Measurements from ENCODE around the gene KLK11. TPM values are rescaled to one million over a fixed set of nuclear protein-coding genes. Genes with fewer than 3 reads are reported as not detected.

The KLK11 gene
- total RNA-seq, 1 donor: not detected

DNA sequence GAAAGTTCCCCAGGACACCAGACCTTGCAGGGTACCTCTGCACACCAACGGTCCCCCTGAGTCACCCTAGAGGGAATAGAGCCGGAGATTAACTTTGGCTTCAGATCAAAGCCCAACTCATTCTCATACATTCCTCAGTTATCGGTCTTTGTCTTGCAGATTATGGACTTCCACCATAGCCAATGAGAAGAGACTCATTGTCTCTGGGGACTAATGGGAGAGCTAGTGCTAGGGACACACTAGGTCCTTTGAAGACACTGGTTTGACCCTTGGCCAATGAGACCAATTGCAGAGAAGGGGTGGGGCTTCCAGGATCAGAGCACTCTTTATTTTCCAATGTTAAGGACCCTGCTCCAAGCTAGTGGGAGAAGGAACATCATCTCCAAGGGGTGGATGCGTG is 48.8 kb downstream of the KLK11 start:
- H3K27ac ChIP-seq (ENCODE audit: low read depth, low read length): no peak overlapping the region
- no peak overlapping the region for H3K4me2 ChIP-seq (ENCODE audit: insufficient read depth, low read length)
- no peaks in the 10 kb centered on the region for H3K27me3 ChIP-seq (ENCODE audit: insufficient read depth, low read length)
- no peaks in the 10 kb centered on the region for H3K4me1 ChIP-seq (ENCODE audit: insufficient read depth, low read length)
- H2AFZ ChIP-seq (ENCODE audit: low read length): no peak overlapping the region
- H3K9me3 ChIP-seq (ENCODE audit: low read depth, low read length): no peaks in the 10 kb centered on the region
- H3K36me3 ChIP-seq (ENCODE audit: insufficient read depth, low read length): no peaks in the 10 kb centered on the region
- H3K79me2 ChIP-seq (ENCODE audit: insufficient read depth, low read length): no peaks in the 10 kb centered on the region
- TF ChIP-seq CTCF (IDR thresholded peaks at IDR 0.05; ENCODE audit: extremely low read depth, low read depth, low read length): no peak
- no peaks in the 10 kb centered on the region for H4K20me1 ChIP-seq (ENCODE audit: insufficient read depth, low read length)
- no peak for DNase-seq (ENCODE audit: insufficient read length, low spot score, missing footprints)
- no peak overlapping the region for H3K4me3 ChIP-seq (ENCODE audit: insufficient read depth, low read length)

DNA sequence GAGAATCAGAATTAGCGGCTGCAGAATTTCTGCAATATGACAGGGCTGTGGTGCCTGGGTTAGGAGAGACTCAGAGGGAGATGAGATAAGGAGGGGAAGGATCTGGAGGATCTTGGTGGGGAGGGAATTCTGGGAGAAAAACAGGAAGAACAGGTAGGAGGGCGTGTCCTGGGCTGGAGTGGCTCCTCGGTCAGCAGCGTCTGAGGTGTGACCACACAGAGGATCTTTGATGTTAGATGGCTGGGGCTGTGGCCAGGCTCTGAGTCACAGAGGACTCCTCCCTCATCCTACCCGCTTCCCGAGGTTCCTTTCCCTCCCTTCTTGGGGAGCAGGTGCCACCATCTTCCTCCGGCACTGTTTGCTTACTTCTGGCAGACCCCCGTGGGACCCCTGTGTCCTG is 50.6 kb downstream of the KLK11 start:
- H3K36me3 ChIP-seq (ENCODE audit: insufficient read depth, low read length): no peaks in the 10 kb centered on the region
- H3K4me1 ChIP-seq (ENCODE audit: insufficient read depth, low read length): no peaks in the 10 kb centered on the region
- TF ChIP-seq CTCF (IDR thresholded peaks at IDR 0.05; ENCODE audit: extremely low read depth, low read depth, low read length): no peak
- H3K27ac ChIP-seq (ENCODE audit: low read depth, low read length): no peak overlapping the region
- no peak for DNase-seq (ENCODE audit: insufficient read length, low spot score, missing footprints)
- H3K9me3 ChIP-seq (ENCODE audit: low read depth, low read length): no peaks in the 10 kb centered on the region
- no peaks in the 10 kb centered on the region for H3K27me3 ChIP-seq (ENCODE audit: insufficient read depth, low read length)
- H3K79me2 ChIP-seq (ENCODE audit: insufficient read depth, low read length): no peaks in the 10 kb centered on the region
- H3K4me3 ChIP-seq (ENCODE audit: insufficient read depth, low read length): no peak overlapping the region
- H3K4me2 ChIP-seq (ENCODE audit: insufficient read depth, low read length): no peak overlapping the region
- H4K20me1 ChIP-seq (ENCODE audit: insufficient read depth, low read length): no peaks in the 10 kb centered on the region
- no peak overlapping the region for H2AFZ ChIP-seq (ENCODE audit: low read length)

- Histone ChIP-seq H3K79me2 (ENCODE audit: insufficient read depth, low read length) (no peaks in the 10 kb centered on the region), H3K4me2 (ENCODE audit: insufficient read depth, low read length) (no peak overlapping the region), H3K9me3 (ENCODE audit: low read depth, low read length) (no peaks in the 10 kb centered on the region), H3K27ac (ENCODE audit: low read depth, low read length) (no peak overlapping the region), H2AFZ (ENCODE audit: low read length) (no peak overlapping the region), H3K27me3 (ENCODE audit: insufficient read depth, low read length) (no peaks in the 10 kb centered on the region), H4K20me1 (ENCODE audit: insufficient read depth, low read length) (no peaks in the 10 kb centered on the region), H3K36me3 (ENCODE audit: insufficient read depth, low read length) (no peaks in the 10 kb centered on the region), H3K4me1 (ENCODE audit: insufficient read depth, low read length) (no peaks in the 10 kb centered on the region), H3K4me3 (ENCODE audit: insufficient read depth, low read length) (no peak overlapping the region)
- no peak for TF ChIP-seq CTCF (IDR thresholded peaks at IDR 0.05; ENCODE audit: extremely low read depth, low read depth, low read length)
- DNase-seq (ENCODE audit: insufficient read length, low spot score, missing footprints): no peak
These were observed 51.5 kb downstream of the KLK11 start for GRCh38 chr19:50974702-50975556.

- Histone ChIP-seq H3K4me2 (ENCODE audit: insufficient read depth, low read length) (no peak overlapping the region), H2AFZ (ENCODE audit: low read length) (no peak overlapping the region), H3K27me3 (ENCODE audit: insufficient read depth, low read length) (no peaks in the 10 kb centered on the region), H3K4me3 (ENCODE audit: insufficient read depth, low read length) (no peak overlapping the region), H3K27ac (ENCODE audit: low read depth, low read length) (no peak overlapping the region), H3K79me2 (ENCODE audit: insufficient read depth, low read length) (no peaks in the 10 kb centered on the region), H4K20me1 (ENCODE audit: insufficient read depth, low read length) (no peaks in the 10 kb centered on the region), H3K9me3 (ENCODE audit: low read depth, low read length) (no peaks in the 10 kb centered on the region), H3K4me1 (ENCODE audit: insufficient read depth, low read length) (no peaks in the 10 kb centered on the region), H3K36me3 (ENCODE audit: insufficient read depth, low read length) (no peaks in the 10 kb centered on the region)
- DNase-seq (ENCODE audit: insufficient read length, low spot score, missing footprints): no peak
- no peak for TF ChIP-seq CTCF (IDR thresholded peaks at IDR 0.05; ENCODE audit: extremely low read depth, low read depth, low read length)
These were observed 53.5 kb downstream of the KLK11 start for GRCh38 chr19:50972795-50973376.
